LHCN-M2 (cell line): ENCODE data around the gene HIVEP1. TPM values are rescaled to one million over a fixed set of nuclear protein-coding genes. Genes with fewer than 3 reads are reported as not detected.
A peak's percentile ranks its signal among the peaks of the same experiment; 100 is the strongest.

Experiments
- DNase-seq: peaks from one replicate; pipeline ENCODE4 v3.0.0-alpha.2; 2012; ENCODE audit warnings: low read depth
- total RNA-seq: library from RNA; depleted of rRNA; stranded (reverse); fragments of >200 nt; gene quantifications from 2 replicates; pipeline ENCODE4 v1.2.3, GENCODE V29; 2014

HIVEP1 gene
- total RNA-seq, 1 experiment from 2014 or later, result 8.2 TPM

DNA sequence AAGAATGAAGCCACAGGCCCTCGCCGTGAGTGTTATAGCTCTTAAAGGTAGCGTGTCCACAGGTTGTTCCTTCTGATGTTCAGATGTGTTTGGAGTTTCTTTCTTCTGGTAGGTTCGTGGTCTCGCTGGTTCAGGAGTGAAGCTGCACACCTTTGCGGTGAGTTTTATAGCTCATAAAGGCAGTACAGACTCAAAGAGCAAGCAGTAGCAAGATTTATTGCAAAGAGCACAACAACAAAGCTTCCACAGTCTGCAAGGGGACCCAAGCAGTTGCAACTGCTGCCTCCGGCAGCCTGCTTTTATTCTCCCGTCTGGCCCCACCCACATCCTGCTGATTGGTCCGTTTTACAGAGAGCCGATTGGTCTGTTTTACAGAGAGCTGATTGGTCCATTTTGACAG lies 5.2 kb downstream of the HIVEP1 start:
- DNase-seq, result no peak

DNA sequence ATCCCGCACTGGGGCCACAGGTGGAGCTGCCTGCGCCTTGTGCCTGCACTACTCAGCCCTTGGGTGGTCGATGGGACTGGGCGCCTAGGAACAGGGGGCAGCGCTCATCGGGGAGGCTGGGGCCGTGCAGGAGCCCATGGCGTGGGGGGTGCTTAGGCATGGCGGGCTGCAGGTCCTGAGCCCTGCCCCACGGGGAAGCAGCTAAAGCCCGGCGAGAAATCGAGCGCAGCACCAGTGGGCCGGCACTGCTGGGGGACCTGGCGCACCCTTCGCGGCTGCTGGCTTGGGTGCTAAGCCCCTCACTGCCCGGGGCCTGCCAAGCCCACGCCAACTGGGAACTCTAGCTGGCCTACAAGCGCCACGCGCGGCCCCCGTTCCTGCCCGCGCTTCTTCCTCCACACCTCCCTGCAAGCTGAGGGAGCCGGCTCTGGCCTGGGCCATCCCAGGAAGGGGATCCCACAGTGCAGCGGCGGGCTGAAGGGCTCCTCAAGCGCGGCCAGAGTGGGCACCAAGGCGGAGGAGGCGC lies 5.8 kb downstream of the HIVEP1 start:
- no peak for DNase-seq

DNA sequence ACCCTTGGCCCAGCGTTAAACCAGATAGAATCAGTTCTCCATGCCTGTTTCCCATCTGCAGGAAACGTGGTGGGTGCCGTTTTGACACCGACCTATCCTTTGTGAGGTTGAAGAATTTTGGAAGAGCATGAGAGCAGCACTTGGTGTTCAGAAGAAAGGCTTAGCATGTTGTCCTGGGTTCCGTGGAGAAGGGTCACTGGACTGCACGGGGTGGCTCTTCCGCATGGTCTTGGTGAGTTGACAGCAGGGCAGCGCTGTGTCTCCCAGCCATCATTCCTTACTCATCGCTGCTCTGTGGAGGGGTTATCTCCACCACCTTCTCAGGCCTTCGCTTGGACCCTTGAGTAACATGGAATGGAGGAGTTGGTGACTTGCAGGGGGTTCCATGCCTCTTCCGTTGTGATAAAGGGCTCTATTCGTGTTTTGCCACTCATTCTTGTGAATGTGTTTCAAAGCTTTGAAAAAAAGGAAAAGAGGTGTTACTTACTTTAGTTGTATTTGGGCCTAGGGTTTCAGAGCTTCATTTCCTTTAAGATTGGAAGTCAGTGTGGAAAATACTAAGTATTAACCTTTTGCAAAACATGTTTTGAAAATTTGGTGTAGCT lies 8.2 kb downstream of the HIVEP1 start:
- no peak for DNase-seq

DNA sequence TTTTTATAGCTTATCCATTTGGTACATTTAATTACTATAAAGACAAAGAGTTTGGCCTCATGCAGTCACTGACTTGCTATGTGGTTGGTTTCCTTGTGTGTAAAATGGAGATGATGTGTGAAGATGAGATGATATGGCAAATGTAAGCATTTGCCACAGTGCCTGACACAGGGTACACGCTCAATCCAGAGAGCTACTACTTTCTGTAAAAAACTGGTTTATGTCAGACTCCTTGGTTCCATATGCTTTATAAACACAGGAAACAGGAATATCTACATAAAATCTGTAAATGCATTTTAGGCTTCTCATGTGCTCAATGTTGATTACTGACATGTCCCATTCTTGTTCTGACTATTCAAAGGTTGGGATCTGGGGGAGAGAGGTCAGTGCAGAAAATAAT lies 10.4 kb downstream of the HIVEP1 start:
- DNase-seq, result no peak

DNA sequence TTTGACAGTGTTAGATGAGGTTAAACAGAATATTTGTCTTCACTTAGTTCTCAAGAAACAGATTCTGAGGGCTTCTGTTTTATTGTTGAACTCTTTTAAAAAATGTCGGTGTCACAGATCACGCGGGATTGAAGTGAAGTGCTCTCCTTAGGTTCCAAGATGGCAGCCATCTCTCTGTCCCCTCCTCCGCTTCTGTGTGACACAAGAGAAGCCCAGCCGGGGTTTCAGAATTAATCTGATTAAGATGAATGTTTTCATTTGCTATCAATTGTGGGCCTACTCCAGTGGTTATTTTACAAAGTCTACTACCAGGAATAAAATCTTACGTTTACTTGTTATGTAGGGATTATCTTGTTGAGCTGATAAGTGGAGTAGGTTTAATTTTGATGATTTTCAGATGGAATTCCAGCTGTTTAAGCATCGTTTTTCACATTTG lies 10.9 kb downstream of the HIVEP1 start:
- DNase-seq, result no peak

DNA sequence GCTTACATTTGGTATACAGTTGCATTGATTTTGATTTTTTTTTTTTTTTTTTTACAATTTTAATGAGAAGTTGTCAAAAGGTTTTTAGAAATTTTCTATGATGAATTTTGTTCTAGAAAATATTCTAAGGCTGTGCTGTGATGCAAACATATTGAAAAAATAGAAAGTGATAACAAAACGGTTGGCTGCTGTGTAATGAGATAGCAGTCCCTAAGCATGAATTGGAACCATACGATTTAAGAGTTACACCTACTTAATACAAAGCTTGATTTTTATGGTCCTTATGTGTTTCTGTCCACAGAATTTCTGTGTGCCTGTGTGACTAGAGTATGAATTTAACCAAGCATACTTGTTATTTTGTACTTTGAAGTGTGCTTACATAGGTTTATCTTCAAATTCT lies 12.1 kb downstream of the HIVEP1 start:
- no peak for DNase-seq

DNA sequence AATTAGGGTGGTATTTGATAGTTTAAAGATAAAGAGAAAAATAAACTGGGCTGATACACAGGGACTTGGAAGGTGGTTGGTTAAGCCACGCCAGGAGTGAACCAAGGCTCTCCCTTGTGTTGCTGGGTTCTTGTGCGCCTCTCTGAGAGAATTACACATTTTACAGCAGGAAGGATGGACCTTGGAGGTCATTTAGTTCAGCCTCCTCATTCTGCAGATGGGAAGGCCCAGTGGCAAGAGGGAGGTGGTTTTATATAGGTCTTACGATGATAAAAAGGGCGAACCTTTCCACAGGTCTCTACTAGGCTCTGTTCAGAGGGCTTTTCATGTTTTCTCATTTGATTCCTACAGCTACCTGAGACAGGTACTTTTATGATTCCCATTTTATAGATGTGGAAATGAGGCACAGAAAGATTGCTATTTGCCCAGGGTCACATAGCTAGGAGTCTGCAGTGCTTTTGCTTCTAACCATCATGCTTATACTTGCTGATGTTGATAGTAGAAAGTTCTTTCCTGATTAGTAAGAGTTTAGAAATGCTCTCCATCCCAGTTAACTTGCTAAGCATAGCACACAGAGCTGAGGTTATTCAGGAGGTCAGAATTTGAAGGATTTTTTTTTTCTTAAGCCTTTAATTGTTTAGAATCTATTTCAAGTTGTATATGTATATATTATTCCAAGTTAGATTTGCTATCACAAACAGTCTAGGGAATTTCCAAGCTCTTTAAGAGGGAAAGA lies 12.8 kb downstream of the HIVEP1 start:
- DNase-seq, result peak; percentile 36

DNA sequence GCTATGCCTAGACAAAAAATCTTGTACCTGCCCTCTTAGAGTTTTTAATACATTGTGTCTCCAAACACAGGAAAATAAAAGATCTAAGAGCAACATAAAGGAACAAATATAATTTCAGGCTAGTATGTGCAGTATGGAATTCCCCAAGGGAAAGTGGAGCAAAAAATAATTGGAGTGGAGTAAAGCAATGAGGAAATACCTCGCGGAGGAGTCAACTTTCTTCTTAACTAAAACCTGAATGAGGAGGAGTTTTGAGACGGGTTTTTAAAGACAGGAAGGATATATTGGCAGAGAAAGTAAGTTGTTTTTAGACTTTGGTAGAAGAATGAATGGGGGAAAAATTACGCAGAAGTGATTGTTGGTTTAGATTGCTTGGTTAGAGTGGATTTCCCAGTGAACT lies 14.0 kb downstream of the HIVEP1 start:
- DNase-seq, result no peak

DNA sequence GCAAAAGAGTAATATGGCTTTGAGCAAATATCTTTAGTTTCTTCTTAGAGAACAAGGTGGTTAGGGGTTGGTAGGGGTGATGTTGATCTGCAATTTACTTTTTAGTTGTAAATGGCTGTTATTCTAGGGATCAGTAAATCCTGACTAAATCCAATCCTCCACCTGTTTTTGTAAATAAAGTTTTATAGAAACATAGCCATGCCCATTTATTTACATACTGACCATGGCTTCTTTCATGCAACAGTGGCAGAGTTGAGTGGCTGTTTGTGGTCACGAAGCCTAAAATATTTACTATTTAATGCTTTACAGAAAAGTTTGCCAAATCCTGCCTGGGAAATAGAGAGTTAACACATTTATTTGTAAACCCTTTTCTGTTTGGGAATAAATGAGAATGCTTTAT lies 14.7 kb downstream of the HIVEP1 start:
- no peak for DNase-seq

DNA sequence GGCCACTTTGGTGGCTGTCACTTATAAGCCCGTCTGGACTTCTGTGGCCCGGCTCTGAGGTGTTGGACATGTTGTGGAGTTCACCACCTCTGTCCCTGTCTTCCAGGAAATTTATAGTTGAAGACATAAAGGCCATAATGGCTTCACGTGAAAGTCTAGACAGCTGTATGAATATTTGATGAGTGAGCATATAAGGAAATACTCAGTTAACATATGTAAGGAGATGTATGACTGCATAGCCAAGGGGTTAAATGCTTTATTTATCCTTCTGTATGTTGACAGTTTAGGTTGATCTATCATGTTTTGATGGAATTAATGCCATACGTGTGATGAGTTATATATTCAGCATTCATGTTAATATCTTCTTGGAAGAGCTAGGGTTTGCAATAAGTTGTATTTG lies 16.1 kb downstream of the HIVEP1 start:
- DNase-seq, result no peak

DNA sequence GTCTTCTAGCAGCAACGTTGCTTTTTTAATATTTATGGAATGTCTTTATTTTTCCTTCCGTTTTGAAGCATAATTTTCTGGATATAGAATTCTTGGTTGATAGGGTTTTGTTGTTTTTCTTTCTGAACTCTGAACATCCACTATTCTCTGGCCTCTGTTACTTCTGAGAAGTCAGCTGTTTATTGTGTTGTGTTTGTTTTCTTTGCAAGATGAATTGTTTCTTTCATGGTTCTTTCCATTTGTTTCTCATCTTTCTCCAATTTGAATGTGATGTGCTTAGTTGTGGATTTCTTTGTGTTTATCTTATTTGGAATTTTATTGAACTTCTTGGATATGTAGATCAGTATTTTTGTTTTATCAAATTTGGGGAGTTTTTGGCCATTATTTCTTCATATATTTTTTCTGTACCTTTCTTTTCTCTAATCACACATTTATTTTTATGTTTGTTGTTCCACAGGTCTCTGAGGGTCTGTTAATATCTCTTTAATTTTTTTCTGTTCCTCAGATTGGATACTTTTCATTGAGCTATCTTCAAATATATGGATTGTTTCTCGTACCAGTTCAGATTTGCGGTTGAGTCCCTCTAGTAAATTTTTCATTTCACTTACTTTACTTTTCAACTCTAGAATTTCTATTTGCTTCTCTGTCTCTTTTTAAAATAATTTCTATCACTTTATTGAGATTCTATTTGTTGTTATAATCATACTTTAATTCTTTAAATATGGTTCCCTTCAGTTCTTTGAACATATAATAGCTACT lies 18.0 kb downstream of the HIVEP1 start:
- DNase-seq, result no peak

DNA sequence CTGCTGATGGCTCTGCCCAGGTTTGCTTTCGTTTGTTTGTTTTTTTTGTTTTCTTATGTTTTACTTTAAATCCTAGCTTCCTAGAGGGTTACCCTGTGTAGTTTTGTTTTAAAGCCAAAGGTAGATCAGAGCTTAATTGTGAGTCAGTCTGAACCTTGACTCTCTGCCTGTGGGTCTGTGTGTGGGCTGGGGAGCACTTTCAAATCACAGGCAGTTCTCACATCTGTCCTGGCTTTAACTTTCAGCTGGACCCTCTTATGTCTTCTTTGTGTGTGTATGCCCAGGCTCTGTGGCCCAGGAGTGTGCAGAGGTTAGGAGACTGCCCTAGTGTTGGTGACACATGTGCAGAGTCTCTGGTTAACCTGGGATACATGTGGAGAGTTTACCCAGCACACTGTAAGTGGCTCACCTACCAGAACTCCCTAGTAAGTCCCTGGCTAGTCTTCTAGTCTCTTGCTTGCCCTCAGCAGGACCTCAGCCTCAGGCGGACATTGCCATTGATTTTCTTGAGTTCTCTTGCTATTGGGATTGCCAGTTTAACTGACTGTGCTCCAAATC lies 19.0 kb downstream of the HIVEP1 start:
- DNase-seq, result no peak

DNA sequence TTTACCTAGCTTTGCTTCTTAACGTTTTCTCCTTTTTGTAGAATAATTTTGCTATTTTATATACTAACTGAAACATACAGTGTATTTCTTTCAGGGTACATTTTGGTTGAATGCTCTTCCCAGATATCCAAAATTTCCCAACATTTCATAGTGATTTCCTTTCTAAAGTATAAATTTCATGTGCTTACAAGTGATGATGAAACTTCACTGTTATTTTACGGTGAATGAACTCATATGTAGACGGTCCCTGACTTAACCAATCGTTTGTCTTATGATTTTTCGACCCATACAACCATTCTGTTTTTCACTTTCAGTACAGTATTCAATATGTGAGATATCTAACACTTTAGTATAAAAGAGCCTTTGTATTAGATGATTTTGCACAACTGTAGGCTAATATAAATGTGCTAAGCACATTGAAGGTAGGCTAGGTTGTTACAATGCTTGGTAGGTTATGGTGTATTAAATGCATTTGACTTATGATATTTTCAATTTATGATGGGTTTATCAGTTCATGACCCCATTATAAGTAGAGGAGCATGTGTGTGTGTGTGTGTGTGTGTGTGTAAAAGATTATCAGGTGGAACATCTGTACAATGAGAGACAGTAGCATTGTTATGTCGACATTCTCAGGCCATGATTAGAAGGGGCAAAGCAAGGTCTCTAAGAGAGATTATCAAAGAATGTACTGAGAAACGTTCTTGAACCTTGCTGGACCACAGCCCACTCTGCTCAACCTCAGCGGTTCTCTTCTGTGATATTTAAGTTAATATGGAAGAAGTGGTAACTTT lies 20.9 kb downstream of the HIVEP1 start:
- DNase-seq, result no peak

DNA sequence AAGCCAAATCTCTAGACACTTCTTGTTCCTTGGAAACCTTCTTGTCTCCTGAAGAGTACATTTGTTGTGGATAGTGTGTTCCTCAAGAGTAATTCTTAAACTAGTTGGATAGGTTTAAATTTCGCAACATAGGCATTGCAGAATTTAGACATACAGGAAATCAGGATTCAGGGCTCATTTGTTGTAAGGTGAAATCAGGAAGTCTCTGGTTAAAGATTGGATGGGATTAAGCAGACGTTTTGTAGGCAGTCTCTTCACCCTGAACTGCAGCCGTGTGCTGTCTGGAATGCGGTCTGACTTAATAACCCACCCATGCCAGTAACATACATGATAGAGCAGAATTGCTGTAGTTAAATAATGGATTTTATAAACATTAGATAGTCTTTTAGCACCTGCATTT lies 21.7 kb downstream of the HIVEP1 start:
- no peak for DNase-seq

DNA sequence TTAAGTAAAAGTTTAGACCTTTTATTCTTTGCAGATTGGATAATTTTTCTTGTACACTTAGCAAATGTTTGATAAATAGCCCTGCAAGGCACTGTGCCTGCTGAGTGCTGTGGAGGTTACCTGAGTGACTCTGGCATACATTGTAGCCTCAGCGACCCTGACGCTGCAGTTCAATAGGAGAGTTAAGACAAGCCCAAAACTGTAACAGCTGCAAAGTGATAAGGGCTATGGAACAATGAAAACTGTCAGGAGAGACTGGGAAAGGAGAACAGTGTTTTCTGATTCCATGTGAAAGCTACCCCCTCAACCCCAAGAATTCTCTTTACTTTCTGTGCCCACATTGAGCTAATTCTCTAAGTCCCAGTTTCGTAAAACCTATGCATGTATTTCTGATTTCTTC lies 22.2 kb downstream of the HIVEP1 start:
- DNase-seq, result no peak

DNA sequence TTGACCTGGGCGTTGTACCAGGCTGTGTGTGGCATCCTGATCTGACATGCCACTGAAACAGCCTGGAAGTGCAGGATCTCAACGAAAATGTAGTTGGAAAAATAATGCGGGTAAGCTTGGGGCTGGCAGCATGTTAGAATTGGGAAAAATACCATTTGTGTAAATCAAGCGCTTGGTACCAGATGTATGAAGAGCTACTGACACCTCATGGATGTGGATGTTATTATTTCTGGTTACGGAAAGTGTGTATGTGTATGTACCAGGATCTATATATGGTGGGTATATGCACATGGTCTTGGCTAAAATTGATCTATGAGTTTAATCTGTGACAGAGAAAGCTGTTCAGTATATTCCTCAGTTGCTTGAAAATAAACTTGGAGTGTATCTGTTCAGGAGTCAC lies 22.7 kb downstream of the HIVEP1 start:
- DNase-seq, result no peak

DNA sequence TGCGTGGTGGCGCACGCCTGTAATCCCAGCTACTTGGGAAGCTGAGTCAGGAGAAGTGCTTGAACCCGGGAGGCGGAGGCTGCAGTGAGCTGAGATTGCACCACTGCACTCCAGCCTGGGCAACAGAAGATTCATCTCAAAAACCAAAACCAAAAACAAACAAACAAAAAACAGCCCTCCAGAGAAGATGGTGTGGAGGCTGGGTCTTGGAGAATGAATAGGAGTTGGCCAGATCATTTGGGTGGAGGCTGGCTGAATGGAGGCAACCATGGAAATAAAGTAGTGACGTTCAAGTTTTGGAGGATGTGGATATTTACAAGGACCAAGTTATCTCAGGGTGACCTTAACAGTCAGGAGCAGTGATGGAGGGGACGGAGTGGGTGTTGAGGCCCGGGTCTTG lies 24.7 kb downstream of the HIVEP1 start:
- DNase-seq, result no peak

DNA sequence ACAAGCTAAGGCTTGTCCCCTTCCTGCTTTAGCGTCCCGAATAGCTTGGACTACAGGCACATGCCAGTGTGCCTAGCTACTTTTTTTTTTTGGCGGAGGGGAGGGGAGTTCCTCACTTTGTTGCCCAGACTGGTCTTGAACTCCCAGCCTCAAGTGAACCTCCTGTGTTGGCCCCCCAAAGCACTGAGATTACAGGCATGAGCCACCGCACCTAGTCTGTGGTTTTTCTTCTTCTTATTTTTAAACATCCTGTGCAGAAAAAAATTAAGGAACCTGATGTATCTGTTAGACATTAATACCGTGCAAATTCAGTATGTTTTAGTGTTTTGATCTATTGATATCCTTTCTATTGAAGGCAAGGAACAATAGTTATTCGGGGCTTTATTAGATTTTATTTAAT lies 25.7 kb downstream of the HIVEP1 start:
- DNase-seq, result no peak

DNA sequence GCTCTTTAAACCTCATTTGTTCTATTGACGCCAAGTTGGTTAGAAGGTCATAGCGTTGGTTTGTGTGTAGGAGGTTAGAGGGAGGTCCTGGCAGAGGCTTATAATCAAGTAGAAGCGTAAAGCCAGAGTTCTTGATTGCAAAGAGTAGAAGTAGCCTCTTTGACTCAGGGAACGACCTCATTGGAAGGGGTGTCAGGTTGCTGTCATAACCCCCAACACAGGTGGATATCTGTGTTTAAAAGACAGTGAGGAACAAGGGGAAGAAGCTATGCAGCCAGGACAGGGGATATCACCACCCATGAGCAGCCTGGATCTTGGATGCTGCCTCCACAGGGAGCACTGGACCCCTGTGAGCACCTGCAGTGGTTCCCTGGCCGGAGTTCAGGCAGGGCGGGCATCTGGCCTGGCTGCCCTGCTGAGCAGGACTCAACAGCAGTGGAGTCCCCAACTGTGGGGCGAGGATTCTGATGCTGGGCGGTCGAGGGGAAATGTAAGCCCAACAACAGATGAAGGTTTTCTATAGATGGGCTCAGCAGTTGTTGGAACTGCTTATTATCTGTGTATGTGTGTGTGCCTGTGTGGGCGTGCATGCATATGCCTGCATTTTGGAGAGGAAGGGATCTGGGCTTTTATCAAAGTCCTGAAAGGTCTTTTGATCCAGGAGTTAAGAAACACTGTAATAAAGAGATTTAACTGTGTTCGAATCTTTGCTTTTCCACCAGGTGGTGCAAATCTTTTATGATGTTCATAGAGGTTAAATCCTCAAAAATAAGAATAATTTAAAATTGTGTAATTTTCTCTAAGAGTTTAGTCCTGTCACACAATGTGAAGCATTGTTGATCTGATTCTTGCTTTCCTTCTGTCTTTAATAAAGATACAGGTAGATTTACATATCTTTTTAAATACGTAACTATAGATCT lies 27.7 kb downstream of the HIVEP1 start:
- DNase-seq, result no peak

DNA sequence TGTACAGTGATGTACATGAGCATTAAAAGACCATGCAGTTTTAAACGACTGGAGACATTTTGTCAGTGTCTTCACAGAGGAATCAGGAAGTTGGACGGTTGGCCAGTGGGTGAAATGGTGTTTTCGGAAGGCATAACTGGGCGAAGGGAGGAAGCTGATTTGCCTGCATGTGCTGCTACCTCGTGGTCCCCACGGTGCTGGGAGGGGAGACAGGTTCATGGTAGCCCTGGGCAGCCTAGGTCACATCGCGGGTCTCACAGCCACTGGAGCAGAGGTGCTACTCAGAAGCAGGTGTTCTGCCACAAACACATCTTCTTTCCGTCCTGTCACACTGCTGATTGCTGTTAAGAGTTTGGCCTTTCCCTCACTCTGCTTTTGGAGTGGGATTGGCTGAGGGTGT lies 35.2 kb downstream of the HIVEP1 start:
- DNase-seq, result no peak
